ENCODE results near the gene HLA-A. TPM values are rescaled to one million over a fixed set of nuclear protein-coding genes. Genes with fewer than 3 reads are reported as not detected.

HLA-A gene
- total and polyA plus RNA-seq, 9 of the 15 experiments (the other 6 are each of a cell fraction or from before 2014, with no cell fraction given): 0.46 to 3.3 TPM; not detected in 7

- TF ChIP-seq, protein P1, sequence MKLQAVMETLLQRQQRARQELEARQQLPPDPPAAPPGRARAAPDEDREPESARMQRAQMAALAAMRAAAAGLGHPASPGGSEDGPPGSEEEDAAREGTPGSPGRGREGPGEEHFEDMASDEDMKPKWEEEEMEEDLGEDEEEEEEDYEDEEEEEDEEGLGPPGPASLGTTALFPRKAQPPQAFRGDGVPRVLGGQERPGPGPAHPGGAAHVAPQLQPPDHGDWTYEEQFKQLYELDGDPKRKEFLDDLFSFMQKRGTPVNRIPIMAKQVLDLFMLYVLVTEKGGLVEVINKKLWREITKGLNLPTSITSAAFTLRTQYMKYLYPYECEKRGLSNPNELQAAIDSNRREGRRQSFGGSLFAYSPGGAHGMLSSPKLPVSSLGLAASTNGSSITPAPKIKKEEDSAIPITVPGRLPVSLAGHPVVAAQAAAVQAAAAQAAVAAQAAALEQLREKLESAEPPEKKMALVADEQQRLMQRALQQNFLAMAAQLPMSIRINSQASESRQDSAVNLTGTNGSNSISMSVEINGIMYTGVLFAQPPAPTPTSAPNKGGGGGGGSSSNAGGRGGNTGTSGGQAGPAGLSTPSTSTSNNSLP (IDR thresholded peaks at IDR 0.05; ENCODE audit: borderline replicate concordance, low read depth, low read length): no peak; the same call in 1 of the 2 replicates
- peak; percentile 46 for TF ChIP-seq MIER1 (IDR thresholded peaks at IDR 0.05; ENCODE audit: low read depth)
- TF ChIP-seq NFRKB (IDR thresholded peaks at IDR 0.05; ENCODE audit: low read depth): peak; percentile 96
- peak; percentile 96 for TF ChIP-seq SMARCC2 (IDR thresholded peaks at IDR 0.05; ENCODE audit: low read depth)
- TF ChIP-seq, protein P2, sequence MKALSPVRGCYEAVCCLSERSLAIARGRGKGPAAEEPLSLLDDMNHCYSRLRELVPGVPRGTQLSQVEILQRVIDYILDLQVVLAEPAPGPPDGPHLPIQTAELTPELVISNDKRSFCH (CRISPR knock-in tag; IDR thresholded peaks at IDR 0.05): no peak
- TF ChIP-seq, protein P2 (tag; IDR thresholded peaks at IDR 0.05): peak; percentile 89
- TF ChIP-seq PHF20 (IDR thresholded peaks at IDR 0.05; ENCODE audit: partially characterized antibody): no peak
- no peak for TF ChIP-seq TAF15 (IDR thresholded peaks at IDR 0.05; ENCODE audit: low read depth, low read length)
- peak in 1 of 2 experiments; percentile 80; a peak in 1 of 4 replicates for TF ChIP-seq KDM4B (IDR thresholded peaks at IDR 0.05; ENCODE audit: borderline replicate concordance in 2 of 2, low read depth in 1 of 2)
- peak; percentile 76 for TF ChIP-seq E2F8 (IDR thresholded peaks at IDR 0.05; ENCODE audit: low read depth, partially characterized antibody)
- TF ChIP-seq KDM2B (CRISPR knock-in tag; IDR thresholded peaks at IDR 0.05): no peak
- TF ChIP-seq EZH2 (IDR thresholded peaks at IDR 0.05; ENCODE audit: borderline replicate concordance, low read depth, low read length): no peak
- TF ChIP-seq CCNT2 (IDR thresholded peaks at IDR 0.05; ENCODE audit: borderline replicate concordance, extremely low read depth, insufficient read length, low read depth, low read length): no peak
- no peak for TF ChIP-seq HMG20A (CRISPR knock-in tag; conservative IDR thresholded peaks at IDR 0.05)
- TF ChIP-seq NCOA4 (IDR thresholded peaks at IDR 0.05; ENCODE audit: partially characterized antibody): peak; percentile 65
- TF ChIP-seq PREB (CRISPR knock-in tag; IDR thresholded peaks at IDR 0.05): no peak
- TF ChIP-seq ZNF324 (CRISPR knock-in tag; IDR thresholded peaks at IDR 0.05): no peak
- TF ChIP-seq SAP30 (IDR thresholded peaks at IDR 0.05; ENCODE audit: borderline replicate concordance, insufficient read depth, low read depth, low read length, poor library complexity, severe bottlenecking): peak; percentile 71
- TF ChIP-seq HSF4 (CRISPR knock-in tag; IDR thresholded peaks at IDR 0.05; ENCODE audit: borderline replicate concordance): no peak
- 0 out of 2 replicates have a peak, but pooled peaks have one; percentile 43 for TF ChIP-seq ZNF445 (CRISPR knock-in tag; IDR thresholded peaks at IDR 0.05; ENCODE audit: low read depth)
- TF ChIP-seq RBM14 (IDR thresholded peaks at IDR 0.05; ENCODE audit: borderline replicate concordance, insufficient read depth, low read depth, low read length): no peak
- TF ChIP-seq MECOM (CRISPR knock-in tag; IDR thresholded peaks at IDR 0.05): peak; percentile 54
Observed at GRCh38 chr6:29964887-29965562, 22.7 kb downstream of the HLA-A start (continued).
